ENCODE measurements around the gene TRDN. TPM values are rescaled to one million over a fixed set of nuclear protein-coding genes. Genes with fewer than 3 reads are reported as not detected.

The TRDN gene
- total and polyA plus RNA-seq, 4 donors: 0.04 to 0.11 (median 0.05) TPM; not detected in 1

DNA sequence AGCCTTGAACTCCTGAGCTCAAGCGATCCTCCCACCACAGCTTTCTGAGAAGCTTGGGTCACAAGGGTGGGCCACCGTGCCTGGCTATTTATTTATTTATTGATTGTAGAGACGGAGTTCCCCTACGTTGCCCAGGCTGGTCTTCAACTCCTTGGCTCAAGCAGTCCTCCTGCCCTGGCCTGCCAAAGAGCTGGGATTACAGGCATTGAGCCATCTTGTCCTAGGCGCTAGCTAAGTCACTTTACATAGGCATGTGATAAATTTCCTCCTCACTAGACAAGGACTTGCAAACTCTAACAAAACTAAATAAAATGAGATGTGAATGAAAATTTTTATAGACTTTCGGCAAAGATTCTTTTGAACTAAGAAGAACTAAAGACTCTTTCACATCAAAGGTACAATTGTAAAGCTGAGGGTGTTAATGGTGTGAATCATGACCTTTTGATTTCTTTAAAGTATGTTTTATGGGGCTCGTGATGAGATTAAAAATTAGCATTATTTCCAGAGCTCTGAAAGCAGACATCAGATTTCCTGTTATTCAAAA is 428.7 kb downstream of the TRDN start:
- TF ChIP-seq CTCF (IDR thresholded peaks at IDR 0.05; ENCODE audit: control extremely low read depth, extremely low read depth): no peak
- Histone ChIP-seq H3K4me1 (ENCODE audit: control insufficient read depth in 5 of 5, insufficient read depth in 5 of 5, low read length in 5 of 5) (no peaks in the 10 kb centered on the region), H3K36me3 (ENCODE audit: control insufficient read depth in 4 of 4, insufficient read depth in 4 of 4, low read length in 4 of 4) (no peaks in the 10 kb centered on the region), H3K9me3 (ENCODE audit: control insufficient read depth in 4 of 4, insufficient read depth in 3 of 4, low read length in 3 of 4) (no peaks in the 10 kb centered on the region), H3K4me3 (no peak overlapping the region), H3K27me3 (ENCODE audit: control insufficient read depth in 3 of 3, insufficient read depth in 3 of 3, low read length in 2 of 3) (no peaks in the 10 kb centered on the region), H3K27ac (ENCODE audit: low read depth in 1 of 2, low read length in 1 of 2) (no peak overlapping the region), H3K9ac (ENCODE audit: insufficient read depth in 1 of 2, low read length in 2 of 2) (no peak overlapping the region)
- DNase-seq (no peak), ATAC-seq (ENCODE audit: insufficient read depth, low FRiP score) (no peak)
- WGBS, 2 donors: 71 to 74% methylated on average over 7 of the region's 7 CpGs

GRCh38 chr6:123203928-123204327 is 432.8 kb downstream of the TRDN start:
- no peak for DNase-seq
- 55 to 63% methylated on average over 1 of the region's 1 CpG for WGBS, 2 donors
- Histone ChIP-seq H3K27me3 (ENCODE audit: control insufficient read depth in 3 of 3, insufficient read depth in 3 of 3, low read length in 2 of 3) (no peaks in the 10 kb centered on the region), H3K4me1 (ENCODE audit: control insufficient read depth in 5 of 5, insufficient read depth in 5 of 5, low read length in 5 of 5) (no peaks in the 10 kb centered on the region), H3K27ac (ENCODE audit: low read depth in 1 of 2, low read length in 1 of 2) (no peak overlapping the region), H3K4me3 (no peak overlapping the region), H3K9ac (ENCODE audit: insufficient read depth in 1 of 2, low read length in 2 of 2) (no peak overlapping the region), H3K9me3 (ENCODE audit: control insufficient read depth in 4 of 4, insufficient read depth in 3 of 4, low read length in 3 of 4) (peaks cover 0 to 7% (median 0%) of the 10 kb centered on the region in 4 donors), H3K36me3 (ENCODE audit: control insufficient read depth in 4 of 4, insufficient read depth in 4 of 4, low read length in 4 of 4) (no peaks in the 10 kb centered on the region)
- no peak for TF ChIP-seq CTCF (IDR thresholded peaks at IDR 0.05; ENCODE audit: control extremely low read depth, extremely low read depth)
- ATAC-seq (ENCODE audit: insufficient read depth, low FRiP score): no peak

- no peak overlapping the region for H3K9ac ChIP-seq (ENCODE audit: insufficient read depth in 1 of 2, low read length in 2 of 2)
- ATAC-seq (ENCODE audit: insufficient read depth, low FRiP score) (no peak), DNase-seq (no peak)
- H3K4me3 ChIP-seq: no peak overlapping the region
- peaks cover 0 to 7% (median 0%) of the 10 kb centered on the region in 4 donors for H3K9me3 ChIP-seq (ENCODE audit: control insufficient read depth in 4 of 4, insufficient read depth in 3 of 4, low read length in 3 of 4)
- TF ChIP-seq CTCF (IDR thresholded peaks at IDR 0.05; ENCODE audit: control extremely low read depth, extremely low read depth): no peak
- H3K36me3 ChIP-seq (ENCODE audit: control insufficient read depth in 4 of 4, insufficient read depth in 4 of 4, low read length in 4 of 4): no peaks in the 10 kb centered on the region
- no peak overlapping the region for H3K27ac ChIP-seq (ENCODE audit: low read depth in 1 of 2, low read length in 1 of 2)
- no peaks in the 10 kb centered on the region for H3K27me3 ChIP-seq (ENCODE audit: control insufficient read depth in 3 of 3, insufficient read depth in 3 of 3, low read length in 2 of 3)
- 92 to 97% methylated on average over 18 of the region's 18 CpGs for WGBS, 2 donors
- no peaks in the 10 kb centered on the region for H3K4me1 ChIP-seq (ENCODE audit: control insufficient read depth in 5 of 5, insufficient read depth in 5 of 5, low read length in 5 of 5)
Observed at GRCh38 chr6:123201869-123202372, 434.8 kb downstream of the TRDN start.

DNA sequence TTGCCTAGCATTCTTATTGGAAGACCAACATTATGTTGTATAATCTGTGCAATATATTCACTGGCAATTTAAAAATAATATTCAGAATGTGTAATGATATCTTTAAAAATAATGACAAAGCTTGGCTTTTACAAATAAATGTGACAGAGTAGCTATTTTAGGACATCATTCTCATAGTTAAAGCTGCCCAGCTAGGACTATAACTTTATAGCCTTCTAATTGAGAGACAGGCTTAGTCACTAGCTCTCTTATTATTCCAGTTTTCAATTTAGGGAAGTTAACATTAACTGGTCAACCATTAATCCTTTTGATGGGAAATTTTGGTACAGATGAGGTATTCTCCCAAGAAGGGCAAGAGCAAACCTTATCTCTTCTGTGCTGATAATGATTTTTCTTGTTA is 443.5 kb downstream of the TRDN start:
- Histone ChIP-seq H3K9ac (ENCODE audit: insufficient read depth in 1 of 2, low read length in 2 of 2) (no peak overlapping the region), H3K27me3 (ENCODE audit: control insufficient read depth in 3 of 3, insufficient read depth in 3 of 3, low read length in 2 of 3) (no peaks in the 10 kb centered on the region), H3K4me1 (ENCODE audit: control insufficient read depth in 5 of 5, insufficient read depth in 5 of 5, low read length in 5 of 5) (no peaks in the 10 kb centered on the region), H3K9me3 (ENCODE audit: control insufficient read depth in 4 of 4, insufficient read depth in 3 of 4, low read length in 3 of 4) (no peaks in the 10 kb centered on the region), H3K36me3 (ENCODE audit: control insufficient read depth in 4 of 4, insufficient read depth in 4 of 4, low read length in 4 of 4) (no peaks in the 10 kb centered on the region), H3K27ac (ENCODE audit: low read depth in 1 of 2, low read length in 1 of 2) (no peak overlapping the region), H3K4me3 (no peak overlapping the region)
- no peak for DNase-seq
- TF ChIP-seq CTCF (IDR thresholded peaks at IDR 0.05; ENCODE audit: control extremely low read depth, extremely low read depth): no peak
- no peak for ATAC-seq (ENCODE audit: insufficient read depth, low FRiP score)

Measured in lung (tissue), 12 donors.